ENCODE measurements around the gene SKI.

The SKI gene

DNA sequence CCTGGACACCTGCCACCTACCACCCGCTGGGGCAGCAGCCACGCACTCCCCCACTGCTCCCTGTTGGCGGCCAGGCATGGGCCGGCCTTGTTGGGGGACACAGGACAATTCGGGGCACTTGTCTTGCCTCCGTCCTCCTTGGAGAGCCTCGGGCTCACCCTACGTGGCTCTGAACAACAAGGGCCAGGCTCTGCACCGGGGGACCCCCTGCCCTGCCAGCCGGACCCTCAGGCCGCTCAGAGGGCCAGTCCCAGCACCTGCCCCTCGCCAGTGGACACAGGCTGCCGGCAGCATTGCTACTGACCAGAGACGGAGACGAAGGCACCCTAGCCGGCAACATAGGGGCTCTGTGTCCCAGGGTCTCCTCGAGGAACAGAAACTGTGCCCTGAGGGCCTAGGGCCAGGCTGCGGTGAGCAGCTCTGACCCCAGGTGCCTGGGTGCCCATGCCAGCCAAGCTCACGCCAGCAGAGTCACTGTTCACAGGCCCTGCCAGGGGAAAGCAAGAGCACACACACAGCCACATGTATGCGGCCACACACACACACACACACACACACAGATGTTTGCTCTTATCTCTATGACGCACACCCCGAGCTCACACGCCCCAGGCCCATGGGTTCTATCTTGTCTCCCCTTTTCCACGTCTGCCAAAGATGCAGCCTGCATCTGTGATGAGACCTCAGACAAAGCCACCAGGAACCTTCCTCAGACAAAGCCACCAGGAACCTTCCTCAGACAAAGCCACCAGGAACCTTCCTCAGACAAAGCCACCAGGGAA, 117.4 kb downstream of the SKI start:
- DNase-seq, result no peak

DNA sequence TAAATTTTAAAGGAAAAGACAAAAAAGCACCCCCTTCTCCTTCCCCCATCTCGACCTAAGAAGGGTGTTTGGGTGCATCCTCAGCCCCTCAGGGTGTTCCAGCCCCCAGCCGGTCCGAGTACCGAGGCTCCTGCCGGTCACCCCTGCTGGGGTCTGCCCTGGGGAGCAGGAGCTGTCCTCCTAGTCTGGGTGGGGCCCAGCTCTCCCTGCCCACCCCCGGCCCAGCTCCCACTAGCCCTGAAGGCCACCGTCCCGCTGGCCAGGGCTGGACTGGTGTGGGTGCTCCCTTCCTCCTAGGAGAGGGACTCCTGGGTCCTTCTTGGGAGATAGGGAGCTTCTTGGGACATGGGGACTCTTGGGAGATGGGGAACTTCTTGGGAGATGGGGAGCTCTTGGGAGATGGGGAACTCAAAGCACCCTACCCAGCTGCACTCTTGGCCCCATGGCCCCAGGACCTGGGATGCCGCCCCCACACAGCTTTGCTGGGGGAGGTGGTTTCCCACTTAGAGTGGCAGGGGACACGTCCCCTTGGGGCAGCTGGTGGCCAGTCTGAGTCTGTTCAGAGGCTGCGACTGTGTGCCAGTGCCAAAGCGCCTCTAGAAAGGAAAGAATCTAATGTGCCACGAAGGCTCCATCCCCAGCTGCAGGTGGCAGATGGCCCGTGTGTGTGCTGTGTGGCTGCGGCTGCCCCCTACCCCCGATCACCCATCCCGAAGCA, 118.7 kb downstream of the SKI start:
- DNase-seq, result no peak

DNA sequence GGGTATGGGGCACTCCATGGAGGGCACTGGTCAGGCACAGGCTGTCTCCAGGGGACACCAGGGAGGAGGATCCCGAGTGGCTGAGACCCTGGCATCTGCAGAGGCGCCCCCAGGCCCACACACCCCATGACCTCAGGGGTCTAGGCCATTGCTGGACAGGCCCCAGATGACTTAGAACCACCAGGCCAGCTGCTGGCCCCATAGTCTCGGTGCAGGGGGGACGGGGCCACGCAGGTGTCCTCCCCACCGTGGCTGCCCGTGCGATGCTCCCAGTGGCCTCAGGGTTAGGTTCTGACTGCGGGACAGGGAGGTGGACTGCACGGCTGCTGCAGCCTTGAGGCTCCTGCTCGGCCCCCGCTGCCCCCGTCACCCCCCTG, 119.3 kb downstream of the SKI start:
- no peak for DNase-seq

DNA sequence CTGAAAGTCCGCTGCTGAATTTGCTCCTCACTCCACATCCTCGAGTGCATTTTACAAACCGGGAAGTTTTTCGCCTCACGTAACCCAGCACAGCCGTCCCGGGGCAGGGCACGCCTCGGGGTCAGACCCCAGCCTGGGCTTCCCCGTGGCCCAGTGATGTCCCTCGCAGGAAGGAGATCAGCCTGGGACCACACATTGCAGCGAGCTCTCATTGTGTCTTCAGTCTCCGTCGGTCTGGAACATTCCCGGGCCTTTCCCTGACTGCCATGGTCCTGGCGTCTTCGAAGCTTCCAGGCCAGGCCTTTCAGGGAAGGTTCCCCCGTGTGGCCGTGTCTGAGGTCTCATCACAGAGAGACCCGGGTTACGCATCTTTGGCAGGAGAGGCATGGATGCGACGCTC, 119.8 kb downstream of the SKI start:
- DNase-seq, result no peak

DNA sequence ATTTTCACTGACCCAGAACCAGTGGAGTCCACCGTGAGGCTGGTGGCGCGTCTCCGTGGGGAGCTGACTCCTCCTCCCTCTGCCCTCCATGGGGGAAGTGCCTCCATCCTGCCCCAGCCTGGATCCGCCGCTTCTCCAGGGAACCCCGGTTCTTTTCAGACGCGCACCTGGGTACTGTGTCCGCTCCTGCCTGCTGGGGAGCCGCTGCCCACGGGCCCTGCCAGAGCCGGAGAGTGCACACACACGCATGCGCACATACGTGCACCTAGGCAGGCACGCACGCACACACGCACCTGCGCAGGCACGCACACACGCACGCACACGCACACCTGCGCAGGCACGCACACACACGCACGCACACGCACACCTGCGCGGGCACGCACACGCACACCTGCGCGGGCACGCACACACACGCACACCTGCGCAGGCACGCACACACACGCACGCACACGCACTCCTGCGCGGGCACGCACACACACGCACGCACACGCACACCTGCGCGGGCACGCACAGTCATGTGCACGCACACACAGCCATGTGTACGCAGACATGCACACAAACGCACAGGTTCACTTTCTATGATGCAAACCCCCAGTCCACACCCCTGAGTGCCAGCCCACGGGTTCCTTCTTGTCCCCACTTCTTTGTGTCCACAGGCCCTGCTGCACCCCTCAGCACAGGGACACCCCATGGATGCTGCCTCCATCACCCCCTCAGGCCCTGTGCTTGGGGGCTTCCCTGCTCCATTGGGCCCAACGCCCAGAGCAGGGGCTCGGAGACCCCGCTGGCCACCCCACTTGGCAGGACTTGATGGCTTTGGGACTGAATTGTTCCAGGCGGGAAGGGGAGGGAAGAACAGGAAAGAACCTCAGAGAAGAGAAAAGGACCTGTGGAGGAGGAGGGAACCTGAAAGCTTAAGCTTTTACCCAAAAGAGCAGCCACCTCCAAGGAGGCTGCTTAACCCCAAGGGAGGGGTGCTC, 120.5 kb downstream of the SKI start:
- no peak for DNase-seq

DNA sequence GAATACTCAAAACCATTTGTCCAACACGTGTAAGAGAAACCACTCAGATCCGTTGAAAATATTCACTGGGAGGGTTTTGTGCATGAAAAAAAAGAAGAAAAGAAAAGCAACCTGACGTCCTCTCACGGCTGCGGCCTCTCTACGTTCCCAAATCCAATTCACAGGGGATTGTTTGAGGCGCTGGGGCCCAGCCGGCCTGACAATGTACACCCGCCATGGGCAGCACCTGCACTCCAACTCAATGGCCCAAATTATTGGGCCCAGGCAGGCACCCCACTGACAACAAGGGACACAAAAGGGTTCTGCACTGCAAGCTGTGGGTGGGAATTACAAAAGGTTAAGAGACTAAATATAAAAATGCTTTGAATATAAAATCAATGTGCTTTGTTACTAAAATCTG, 121.7 kb downstream of the SKI start:
- no peak for DNase-seq

DNA sequence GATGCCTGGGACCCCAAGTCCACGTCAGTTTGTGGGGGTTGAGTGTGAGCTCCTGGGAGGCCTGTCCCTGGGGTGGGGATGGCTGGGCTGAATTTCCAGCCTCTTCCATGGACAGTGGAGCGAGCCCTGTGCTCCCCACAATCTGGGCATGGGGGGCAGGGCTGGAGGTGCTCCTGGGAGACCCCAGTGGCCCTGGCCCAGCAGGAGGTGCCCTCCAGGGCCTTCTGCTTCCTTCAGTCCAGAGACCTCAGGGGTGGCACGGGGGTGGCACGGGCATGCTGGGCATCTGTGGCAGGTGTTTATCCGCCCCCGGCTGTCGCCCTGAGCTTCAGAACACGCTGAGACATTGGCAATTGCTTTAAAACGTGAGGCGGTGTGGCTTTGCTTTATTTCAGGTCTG, 122.4 kb downstream of the SKI start:
- DNase-seq, result no peak

DNA sequence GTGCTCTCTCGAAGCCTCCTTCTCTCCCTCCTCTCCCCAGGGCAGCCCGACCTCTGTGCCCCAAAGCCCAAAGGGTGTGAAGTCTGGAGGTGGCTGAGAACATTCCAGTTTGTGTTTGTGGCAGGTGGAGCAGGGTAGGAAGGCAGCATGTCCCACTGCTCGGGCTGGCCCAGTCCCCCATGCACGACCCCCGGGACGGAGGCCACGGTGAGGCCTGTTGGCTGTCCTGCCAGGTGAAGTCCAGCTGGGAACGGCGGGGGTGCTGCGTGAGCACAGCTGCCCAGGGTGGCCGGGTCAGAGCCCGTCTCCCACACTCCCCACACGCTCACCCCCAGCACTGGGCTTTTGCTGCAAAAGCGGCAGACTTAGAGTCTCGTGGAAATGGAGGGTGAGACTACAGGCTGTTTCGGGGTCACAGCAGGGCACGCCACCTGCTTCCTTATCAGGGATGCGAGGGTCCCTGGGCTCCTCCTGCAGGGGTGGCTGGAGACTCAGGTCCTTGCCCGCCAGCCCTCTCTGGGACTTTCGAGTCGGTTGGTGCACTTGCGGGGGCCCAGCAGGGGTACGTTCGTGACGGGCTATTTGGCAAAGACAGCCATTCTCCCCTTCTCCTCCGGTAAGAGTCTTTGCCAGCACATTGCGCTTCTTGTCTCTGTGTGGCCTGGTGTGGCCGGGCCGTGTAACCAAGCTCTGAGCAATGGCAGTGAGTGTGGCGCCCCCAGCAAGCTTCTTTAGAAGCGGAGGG, 123.0 kb downstream of the SKI start:
- no peak for DNase-seq

DNA sequence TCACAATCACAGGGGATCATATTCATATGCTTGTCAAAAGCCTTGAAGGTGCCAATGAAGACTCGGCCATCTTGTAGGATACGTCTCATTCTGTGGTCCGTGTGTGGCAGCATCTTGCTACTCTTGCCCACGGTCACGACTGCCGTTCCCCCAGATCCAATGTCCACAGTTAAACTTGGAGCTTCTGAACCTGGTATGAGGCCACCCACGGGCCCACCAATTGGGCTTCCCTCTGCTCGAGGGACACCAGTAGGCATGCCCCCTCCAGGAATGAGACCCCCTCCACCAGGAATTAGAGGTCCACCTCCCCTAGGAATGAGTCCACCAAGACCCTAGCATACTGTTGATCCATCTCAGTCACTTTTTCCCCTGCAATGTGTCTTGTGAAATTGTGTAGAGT, 123.6 kb downstream of the SKI start:
- no peak for DNase-seq

DNA sequence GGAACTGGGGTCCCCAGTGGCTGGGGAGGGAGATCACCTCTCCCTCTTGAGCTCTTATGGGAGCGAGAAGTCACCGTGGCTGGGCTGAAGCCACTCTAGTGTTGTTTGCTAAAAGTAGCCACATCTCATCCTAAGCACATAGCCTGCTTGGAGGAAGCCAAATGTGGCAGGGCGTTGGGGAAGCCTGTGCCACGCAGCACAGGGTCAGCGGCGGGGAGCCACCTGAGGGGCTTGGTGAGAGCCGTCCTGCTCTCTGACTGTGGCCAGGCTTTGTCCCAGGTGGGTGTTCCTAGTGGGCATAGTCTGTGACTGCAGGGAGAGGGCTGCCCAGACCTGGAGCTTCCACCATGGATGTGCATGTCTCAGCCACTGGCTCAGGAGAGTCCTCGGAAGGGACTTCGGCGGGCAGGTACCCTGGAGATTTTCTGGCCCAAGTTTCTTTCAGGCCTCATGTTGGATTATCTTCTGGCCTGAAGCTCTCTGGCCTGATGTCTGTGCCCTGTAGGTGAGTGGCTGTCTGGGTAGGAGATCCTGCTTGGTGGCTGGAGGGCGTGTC, 124.3 kb downstream of the SKI start:
- DNase-seq, result no peak

DNA sequence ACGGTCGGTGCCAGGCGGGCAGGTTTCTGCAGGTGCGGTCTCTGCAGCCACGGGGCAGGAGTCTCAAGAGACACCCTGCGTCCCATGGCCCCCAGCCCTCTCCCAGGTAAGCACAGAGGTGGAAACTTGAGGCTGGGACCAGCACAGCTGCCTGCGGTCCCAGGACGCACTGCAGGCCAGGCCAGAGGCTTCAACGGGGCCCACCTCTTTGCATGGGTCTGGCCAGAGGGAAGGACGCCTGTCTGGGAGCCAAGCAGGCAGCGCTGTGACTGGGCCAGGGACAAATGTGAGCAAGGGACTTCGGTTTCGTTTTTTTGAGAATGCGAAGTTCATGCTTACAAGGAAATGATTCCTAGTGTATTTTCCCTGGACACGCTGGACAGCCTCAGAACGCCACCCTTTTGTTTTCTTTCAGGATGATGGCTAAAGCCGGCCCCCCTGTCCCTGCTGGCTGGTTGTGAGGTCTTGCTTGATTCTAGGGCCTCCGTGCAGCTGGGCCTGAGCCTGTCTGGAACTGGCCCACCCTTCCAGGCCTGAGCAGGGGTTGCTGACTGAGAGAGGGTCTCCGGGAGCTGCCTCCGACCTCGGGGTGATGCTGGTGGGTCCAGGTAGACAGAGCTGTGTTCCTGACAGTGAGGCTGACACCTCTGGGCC, 124.9 kb downstream of the SKI start:
- no peak for DNase-seq

DNA sequence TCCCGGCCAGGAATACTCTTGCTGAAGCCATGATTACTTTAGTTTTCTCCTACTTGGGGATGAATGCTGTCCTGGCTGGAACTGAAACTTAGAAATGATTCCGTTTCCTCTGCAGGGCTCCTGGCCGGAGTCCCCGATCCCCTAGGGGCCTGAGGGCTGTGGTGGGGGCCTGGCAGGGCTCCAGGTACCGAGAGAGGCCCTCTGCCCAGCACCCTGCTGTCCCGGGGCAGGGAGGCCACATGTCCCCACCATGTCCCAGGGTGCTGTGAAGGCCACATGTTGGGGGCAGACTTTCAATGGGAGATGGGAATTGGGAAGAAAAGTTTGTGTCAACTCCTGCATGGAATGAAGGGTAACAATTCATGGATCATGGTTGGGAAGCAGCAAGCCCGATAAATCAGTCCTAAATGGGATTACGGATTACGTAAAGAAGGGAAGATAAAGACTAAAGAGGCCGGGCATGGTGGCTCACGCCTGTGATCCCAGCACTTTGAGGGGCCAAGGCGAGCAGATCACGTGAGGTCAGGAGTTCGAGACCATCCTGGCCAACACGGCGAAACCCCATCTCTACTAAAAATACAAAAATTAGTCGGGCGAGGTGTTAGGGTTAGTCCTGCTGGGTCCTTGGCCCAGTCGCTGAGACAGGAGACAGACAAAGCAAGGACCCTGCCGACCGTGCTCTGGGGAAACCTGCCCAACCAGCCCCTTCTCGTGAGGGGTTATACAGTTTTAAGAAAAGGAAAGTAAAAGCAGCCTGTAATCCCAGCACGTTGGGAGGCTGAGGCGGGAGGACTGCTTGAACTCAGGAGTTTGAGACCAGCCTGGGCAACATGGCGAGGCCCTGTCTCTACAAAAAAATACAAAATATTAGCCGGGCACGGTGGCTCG, 125.7 kb downstream of the SKI start:
- no peak for DNase-seq

DNA sequence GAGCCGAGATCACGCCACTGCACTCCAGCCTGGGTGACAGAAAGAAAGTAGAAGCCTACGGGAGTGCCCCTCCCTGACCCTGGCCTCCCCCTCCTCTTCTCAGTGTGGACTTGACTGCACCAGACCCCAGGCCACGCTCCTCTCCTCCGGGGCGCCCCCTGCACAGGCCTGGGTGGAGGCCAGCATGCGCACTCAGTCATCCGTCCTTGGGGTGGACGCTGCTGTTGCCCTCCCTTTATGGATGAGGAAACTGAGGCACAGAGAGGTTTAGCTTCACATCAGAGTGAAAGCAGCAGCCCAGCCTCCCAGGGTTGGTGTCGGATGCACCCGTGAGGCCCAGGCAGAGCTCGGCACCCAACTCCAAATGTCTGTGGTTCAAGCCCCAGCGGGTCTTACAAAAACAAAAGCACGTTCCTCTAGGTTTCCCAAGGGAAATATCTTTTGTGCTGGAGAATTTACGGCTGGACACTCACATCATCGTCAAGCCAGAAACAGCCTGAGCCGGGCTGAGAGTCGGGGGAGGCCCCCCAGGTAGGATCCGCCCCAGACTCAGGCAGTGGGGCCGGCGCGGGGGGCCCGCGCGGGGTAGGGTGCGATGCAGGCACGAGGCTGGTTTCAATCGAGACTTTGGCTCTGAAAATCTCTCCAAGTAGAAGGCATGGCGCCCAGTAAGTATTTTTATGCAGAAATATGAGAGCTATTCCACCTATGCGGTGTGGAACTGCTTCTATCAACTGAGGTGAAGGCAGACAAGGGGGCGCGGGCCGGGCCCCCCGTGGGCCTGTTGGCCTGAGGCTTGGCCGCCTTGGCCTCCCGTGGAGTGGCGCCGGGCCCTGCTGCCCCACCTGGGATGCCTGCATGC, 126.6 kb downstream of the SKI start:
- no peak for DNase-seq

DNA sequence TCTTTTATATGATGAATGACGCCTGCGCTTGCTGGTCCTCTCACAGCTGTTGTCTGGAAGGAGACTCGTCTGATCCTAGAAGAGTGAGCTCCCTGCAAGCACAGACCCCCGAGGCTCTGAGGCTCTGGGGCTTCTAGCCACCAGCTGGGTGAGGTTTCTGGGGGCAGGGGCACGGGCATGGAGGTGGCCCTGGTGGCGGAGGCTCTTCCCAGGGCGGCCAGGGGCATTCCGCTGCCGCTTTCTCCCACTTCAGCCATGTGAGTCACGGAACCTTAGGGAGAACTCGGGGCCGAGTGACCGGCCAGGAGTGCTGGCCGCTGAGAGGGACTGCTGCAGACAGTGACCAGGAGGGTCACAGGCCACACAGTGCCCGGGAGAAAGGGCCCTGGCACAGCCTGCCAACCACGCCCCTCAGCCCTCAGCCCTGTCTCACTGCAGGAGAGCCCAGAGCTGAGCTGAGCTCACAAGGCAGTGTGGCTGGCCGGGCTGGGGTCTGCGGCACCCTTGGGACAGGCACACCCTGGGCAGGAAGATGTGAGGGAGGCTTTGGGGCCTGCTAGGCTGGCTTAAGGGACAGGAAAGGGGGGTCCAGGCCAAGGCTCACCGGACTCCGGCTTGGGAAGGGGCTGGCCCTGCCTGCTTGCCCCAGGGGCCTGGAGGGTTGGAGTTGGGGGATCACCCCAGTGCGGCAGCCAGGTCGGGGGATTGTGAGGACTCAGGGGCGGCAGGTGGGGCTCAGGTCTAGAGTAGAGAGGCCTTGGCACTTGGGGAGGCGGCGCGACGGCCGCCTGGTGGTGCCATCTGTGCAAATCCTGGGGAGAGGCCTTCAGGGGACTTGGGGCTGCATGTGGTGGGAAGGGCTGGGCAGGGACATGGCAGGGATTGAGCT, 127.5 kb downstream of the SKI start:
- DNase-seq, result no peak

DNA sequence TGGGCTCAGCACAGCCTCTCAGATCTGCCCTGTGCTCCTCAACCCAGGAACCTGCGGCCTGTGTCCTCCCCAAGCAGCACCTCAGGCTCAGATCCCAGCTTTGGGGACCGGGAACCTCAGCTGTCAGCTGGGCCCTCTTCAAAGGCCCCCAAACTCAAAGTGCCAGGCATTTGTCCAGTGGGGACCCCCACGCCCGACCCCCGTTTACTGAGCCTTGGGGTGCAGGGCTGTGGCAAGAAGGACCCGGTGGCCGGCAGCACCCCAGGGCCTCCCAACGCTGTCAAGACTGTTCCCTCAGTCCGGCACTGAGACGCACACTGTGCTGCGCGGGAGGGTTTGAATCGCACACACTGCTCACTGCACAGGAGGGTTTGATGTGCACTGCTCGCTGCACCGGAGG, 128.3 kb downstream of the SKI start:
- DNase-seq, result no peak

DNA sequence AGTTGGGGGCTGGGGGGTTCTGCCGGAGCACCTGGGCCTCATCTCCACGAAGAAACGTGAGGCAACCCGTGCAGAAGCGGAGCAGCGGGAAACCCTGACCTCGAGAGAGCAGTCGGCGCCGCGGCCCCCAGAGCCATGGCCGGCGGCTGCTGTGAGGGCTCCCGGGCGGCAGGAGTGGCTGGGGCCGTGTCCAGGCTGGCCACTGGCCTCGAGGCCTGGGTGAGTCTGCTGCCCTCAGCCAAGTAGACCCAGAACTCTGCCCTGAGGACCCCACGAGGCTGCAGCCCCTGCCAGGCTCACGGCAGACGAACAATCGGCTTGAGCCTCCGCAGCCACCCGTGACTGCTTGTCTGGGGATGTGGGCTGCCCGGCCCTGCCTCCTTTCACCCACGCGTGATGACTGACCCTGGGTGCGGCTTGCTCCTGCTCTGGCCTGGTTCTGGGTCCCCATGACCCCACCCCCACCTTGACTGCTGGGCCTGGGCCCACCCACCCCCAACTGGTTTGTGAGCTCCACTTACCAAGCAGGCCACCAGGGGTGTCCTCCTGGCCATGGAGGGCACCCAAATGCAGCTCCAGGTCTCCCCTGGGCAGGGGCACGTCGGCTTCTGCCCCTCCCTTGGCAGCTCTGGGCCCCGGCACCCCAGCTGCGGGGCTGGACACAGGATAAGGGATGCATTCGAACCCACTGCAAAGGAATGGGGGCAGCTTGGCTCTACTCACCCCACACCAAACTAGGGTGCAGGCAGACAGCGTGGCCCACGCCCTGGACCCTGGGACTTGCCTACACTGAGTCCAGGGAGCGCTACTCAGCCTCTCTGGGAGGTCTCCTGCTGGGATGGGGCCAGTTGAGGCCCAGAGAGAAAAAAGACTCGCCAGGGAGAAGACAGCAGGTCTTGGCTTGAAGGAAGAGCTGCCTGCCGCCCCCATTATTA, 129.1 kb downstream of the SKI start:
- no peak for DNase-seq

DNA sequence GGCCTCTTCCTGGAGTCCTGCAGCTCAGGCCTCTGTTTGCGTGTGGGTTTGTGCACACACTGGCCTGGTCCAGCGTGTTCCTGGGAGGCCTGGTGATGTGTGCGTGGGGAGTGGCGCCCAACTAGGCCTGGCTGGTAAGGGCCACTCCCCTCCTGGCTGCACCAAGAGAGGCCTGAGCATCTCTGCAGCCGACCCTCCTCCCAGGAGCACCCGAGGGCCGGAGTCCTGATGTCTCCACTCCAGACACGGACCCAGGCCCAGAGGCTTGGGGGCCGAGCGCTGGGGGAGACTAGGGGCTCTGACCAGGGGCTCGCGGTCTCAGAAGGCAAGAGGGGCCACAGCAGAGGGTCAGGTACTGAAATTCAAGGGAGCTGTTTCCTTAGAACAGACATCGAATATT, 130.0 kb downstream of the SKI start:
- no peak for DNase-seq

Measured in NCI-H748 treated with DMSO at 0.1 percent for 48 hours (cell line).